Chondrocyte (in vitro differentiated cells): ENCODE measurements around the gene GSE1. TPM values are rescaled to one million over a fixed set of nuclear protein-coding genes. Genes with fewer than 3 reads are reported as not detected.

Experiments
- DNase-seq: peaks from one replicate; pipeline ENCODE4 v3.0.0; 2021; ENCODE audit warnings: mixed read lengths, low spot score
- H3K27ac Mint-ChIP-seq: one replicate; pipeline ENCODE4 v1.8.0; 2021; ENCODE audit warnings: mild to moderate bottlenecking, moderate library complexity, mixed read lengths; ENCODE audit not compliant: unreplicated experiment
- H3K27me3 Mint-ChIP-seq: 2 replicates; pipeline ENCODE4 v1.8.0; 2021; ENCODE audit warnings: low read depth, mixed read lengths
- H3K36me3 Mint-ChIP-seq: 2 replicates; pipeline ENCODE4 v1.8.0; 2021; ENCODE audit warnings: low read depth, mixed read lengths
- H3K4me1 Mint-ChIP-seq: 2 replicates; pipeline ENCODE4 v1.8.0; 2021; ENCODE audit warnings: low read depth, mild to moderate bottlenecking, mixed read lengths
- H3K4me3 Mint-ChIP-seq: one replicate; pipeline ENCODE4 v1.8.0; 2021; ENCODE audit warnings: mild to moderate bottlenecking, moderate library complexity, mixed read lengths; ENCODE audit not compliant: unreplicated experiment
- H3K9me3 Mint-ChIP-seq: 2 replicates; pipeline ENCODE4 v1.8.0; 2021; ENCODE audit warnings: low read depth, mixed read lengths
- CTCF ChIP-seq: fragments of 200-600 bp; sonication (generic); IDR thresholded peaks from 2 replicates; pipeline ENCODE4 v1.5.0; 2021; ENCODE audit warnings: antibody characterized with exemption, mild to moderate bottlenecking, moderate library complexity
- long read RNA-seq: library from polyadenylated mRNA; stranded (forward); transcript quantifications from one replicate; pipeline ENCODE4 v2.0.0, GENCODE V29; 2021
- total RNA-seq: library from RNA; stranded (reverse); gene quantifications from 3 replicates; pipeline ENCODE4 v1.2.1, GENCODE V29; 2021

Gene GSE1
- total RNA-seq, result 22.6 to 37.1 TPM (median 24.0 TPM) in 3 replicates
- long read RNA-seq, partial matches to known transcripts, result 6 of 7 reads
- long read RNA-seq, other reads (novel, unspliced or antisense), result 1 of 7 reads

GRCh38 chr16:85612801-85613603 lies at the start of gene GSE1:
Gene GSE1 (plus strand): TSS chr16:85613322. CDS start chr16:85613392, 70 bp downstream.
- H3K36me3 Mint-ChIP-seq, result no peaks in the 10 kb centered on the region
- TF ChIP-seq CTCF, result no peak
- H3K4me3 Mint-ChIP-seq, result peak within 1 kb of the TSS; percentile 64
- no peaks in the 10 kb centered on the region for H3K9me3 Mint-ChIP-seq
- no peak for DNase-seq
- peaks cover 2% of the 10 kb centered on the region for H3K27me3 Mint-ChIP-seq
- H3K4me1 Mint-ChIP-seq, result peaks cover 22% of the 10 kb centered on the region
- peak within 1 kb of the TSS; percentile 17 for H3K27ac Mint-ChIP-seq

- Mint-ChIP-seq H3K27ac (peak overlapping the region; percentile 45), H3K9me3 (no peaks in the 10 kb centered on the region), H3K4me1 (peaks cover 23% of the 10 kb centered on the region), H3K27me3 (no peaks in the 10 kb centered on the region), H3K4me3 (no peak overlapping the region), H3K36me3 (no peaks in the 10 kb centered on the region)
- no peak for DNase-seq
- peak; percentile 45 for TF ChIP-seq CTCF
Observed at GRCh38 chr16:85563515-85564276, 49.4 kb upstream of the GSE1 start.

- H3K4me3 Mint-ChIP-seq, result no peak overlapping the region
- TF ChIP-seq CTCF, result peak; percentile 76
- no peaks in the 10 kb centered on the region for H3K36me3 Mint-ChIP-seq
- H3K27ac Mint-ChIP-seq, result no peak overlapping the region
- no peaks in the 10 kb centered on the region for H3K9me3 Mint-ChIP-seq
- DNase-seq, result no peak
- H3K4me1 Mint-ChIP-seq, result peaks cover 29% of the 10 kb centered on the region
- no peaks in the 10 kb centered on the region for H3K27me3 Mint-ChIP-seq
Observed at GRCh38 chr16:85564277-85565051, 48.7 kb upstream of the GSE1 start.

- Mint-ChIP-seq H3K4me1 (peaks cover 35% of the 10 kb centered on the region), H3K9me3 (no peaks in the 10 kb centered on the region), H3K4me3 (no peak overlapping the region), H3K27ac (no peak overlapping the region), H3K27me3 (no peaks in the 10 kb centered on the region), H3K36me3 (no peaks in the 10 kb centered on the region)
- no peak for TF ChIP-seq CTCF
- DNase-seq, result no peak
Observed at GRCh38 chr16:85565340-85565739, 47.8 kb upstream of the GSE1 start.
